ENCODE data around the gene ZNF224. TPM values are rescaled to one million over a fixed set of nuclear protein-coding genes. Genes with fewer than 3 reads are reported as not detected.

The ZNF224 gene
- total RNA-seq, 1 donor from 2014 or later = 19.4 TPM

GRCh38 chr19:44072543-44073401 lies 21.4 kb upstream of the ZNF224 start:
- Mint-ChIP-seq H3K36me3 (ENCODE audit: low read depth) (peaks cover 40% of the 10 kb centered on the region), H3K4me1 (peaks cover 21% of the 10 kb centered on the region), H3K27ac (ENCODE audit: unreplicated experiment) (no peak overlapping the region), H3K4me3 (peak overlapping the region; percentile 92), H3K9me3 (peaks cover 16% of the 10 kb centered on the region), H3K27me3 (ENCODE audit: low read depth) (no peaks in the 10 kb centered on the region)
- DNase-seq (ENCODE audit: low read depth, low spot score) = no peak
- TF ChIP-seq CTCF (conservative IDR thresholded peaks at IDR 0.05) = no peak

- H3K4me3 Mint-ChIP-seq = no peak overlapping the region
Measured at GRCh38 chr19:44076325-44076724, 17.8 kb upstream of the ZNF224 start.

GRCh38 chr19:44092108-44092507 lies 2.1 kb upstream of the ZNF224 start:
- no peaks in the 10 kb centered on the region for H3K9me3 Mint-ChIP-seq
- peaks cover 3% of the 10 kb centered on the region for H3K36me3 Mint-ChIP-seq (ENCODE audit: low read depth)
- peaks cover 16% of the 10 kb centered on the region for H3K4me1 Mint-ChIP-seq
- H3K4me3 Mint-ChIP-seq = peak overlapping the region; percentile 69
- no peaks in the 10 kb centered on the region for H3K27me3 Mint-ChIP-seq (ENCODE audit: low read depth)
- H3K27ac Mint-ChIP-seq (ENCODE audit: unreplicated experiment) = no peak overlapping the region
- no peak for TF ChIP-seq CTCF (conservative IDR thresholded peaks at IDR 0.05)
- DNase-seq (ENCODE audit: low read depth, low spot score) = no peak

More at GRCh38 chr19:44076325-44076724, 17.8 kb upstream of the ZNF224 start:
- TF ChIP-seq CTCF (conservative IDR thresholded peaks at IDR 0.05) = no peak
- no peak for DNase-seq (ENCODE audit: low read depth, low spot score)
- H3K27ac Mint-ChIP-seq (ENCODE audit: unreplicated experiment) = no peak overlapping the region
- no peaks in the 10 kb centered on the region for H3K27me3 Mint-ChIP-seq (ENCODE audit: low read depth)
- H3K36me3 Mint-ChIP-seq (ENCODE audit: low read depth) = peaks cover 20% of the 10 kb centered on the region
- peaks cover 8% of the 10 kb centered on the region for H3K9me3 Mint-ChIP-seq
- H3K4me1 Mint-ChIP-seq = peaks cover 20% of the 10 kb centered on the region

GRCh38 chr19:44107751-44108150 lies 13.6 kb downstream of the ZNF224 start:
- Mint-ChIP-seq H3K9me3 (peaks cover 34% of the 10 kb centered on the region), H3K27ac (ENCODE audit: unreplicated experiment) (no peak overlapping the region), H3K4me1 (peaks cover 11% of the 10 kb centered on the region), H3K36me3 (ENCODE audit: low read depth) (peaks cover 77% of the 10 kb centered on the region), H3K27me3 (ENCODE audit: low read depth) (no peaks in the 10 kb centered on the region), H3K4me3 (no peak overlapping the region)
- DNase-seq (ENCODE audit: low read depth, low spot score) = no peak
- no peak for TF ChIP-seq CTCF (conservative IDR thresholded peaks at IDR 0.05)

GRCh38 chr19:44109458-44109857 lies 15.3 kb downstream of the ZNF224 start:
- Mint-ChIP-seq H3K9me3 (peaks cover 30% of the 10 kb centered on the region), H3K27me3 (ENCODE audit: low read depth) (no peaks in the 10 kb centered on the region), H3K4me1 (peaks cover 23% of the 10 kb centered on the region), H3K27ac (ENCODE audit: unreplicated experiment) (no peak overlapping the region), H3K4me3 (peak overlapping the region; percentile 9), H3K36me3 (ENCODE audit: low read depth) (peaks cover 64% of the 10 kb centered on the region)
- TF ChIP-seq CTCF (conservative IDR thresholded peaks at IDR 0.05) = no peak
- DNase-seq (ENCODE audit: low read depth, low spot score) = no peak
